Embryonic facial prominence (tissue), 1 donor: Measurements from ENCODE around the gene RTP5.
"Not testable (repeated sequence)": the region's sequence is repeated elsewhere in the genome, so short reads cannot be mapped to it uniquely, and the experiment has no call there.

ENCODE experiments used
- DNase-seq: peaks from one replicate; pipeline ENCODE4 v3.0.0-alpha.2; 2016; ENCODE audit errors: extremely low spot score

The RTP5 gene

GRCh38 chr2:241869087-241869961, at the start of gene RTP5:
Gene RTP5 (plus strand): TSS chr2:241869729. CDS start chr2:241869757, 28 bp downstream.
- DNase-seq: no peak

DNA sequence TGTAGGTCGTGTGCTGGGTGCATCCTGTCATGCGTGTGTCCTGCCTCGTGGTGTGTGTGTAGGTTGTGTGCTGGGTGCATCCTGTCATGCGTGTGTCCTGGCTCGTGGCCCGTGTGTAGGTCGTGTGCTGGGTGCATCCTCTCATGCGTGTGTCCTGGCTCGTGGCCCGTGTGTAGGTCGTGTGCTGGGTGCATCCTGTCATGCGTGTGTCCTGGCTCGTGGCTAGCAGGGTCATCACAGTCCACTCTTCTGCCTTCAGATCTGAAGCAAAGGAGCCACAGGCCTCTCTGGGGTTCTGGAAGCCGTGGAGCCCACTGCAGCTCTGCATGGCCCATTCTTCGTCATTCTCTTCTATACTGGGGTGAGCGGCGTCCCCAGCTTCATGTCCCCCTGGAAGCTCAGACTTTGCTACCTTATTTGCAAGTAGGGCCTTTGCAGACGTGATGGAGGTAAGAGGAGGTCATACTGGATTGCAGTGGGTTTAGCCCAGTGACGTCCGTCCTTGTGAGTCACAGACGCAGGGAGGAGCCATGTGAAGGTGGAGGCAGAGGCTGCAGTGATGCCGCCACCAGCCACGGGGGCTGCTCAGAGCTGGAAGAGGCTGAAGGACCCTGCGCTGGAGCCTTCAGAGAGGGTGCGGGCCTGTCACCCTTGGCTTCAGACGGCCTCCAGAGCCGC, 49.4 kb upstream of the RTP5 start:
- DNase-seq: not testable (repeated sequence)

DNA sequence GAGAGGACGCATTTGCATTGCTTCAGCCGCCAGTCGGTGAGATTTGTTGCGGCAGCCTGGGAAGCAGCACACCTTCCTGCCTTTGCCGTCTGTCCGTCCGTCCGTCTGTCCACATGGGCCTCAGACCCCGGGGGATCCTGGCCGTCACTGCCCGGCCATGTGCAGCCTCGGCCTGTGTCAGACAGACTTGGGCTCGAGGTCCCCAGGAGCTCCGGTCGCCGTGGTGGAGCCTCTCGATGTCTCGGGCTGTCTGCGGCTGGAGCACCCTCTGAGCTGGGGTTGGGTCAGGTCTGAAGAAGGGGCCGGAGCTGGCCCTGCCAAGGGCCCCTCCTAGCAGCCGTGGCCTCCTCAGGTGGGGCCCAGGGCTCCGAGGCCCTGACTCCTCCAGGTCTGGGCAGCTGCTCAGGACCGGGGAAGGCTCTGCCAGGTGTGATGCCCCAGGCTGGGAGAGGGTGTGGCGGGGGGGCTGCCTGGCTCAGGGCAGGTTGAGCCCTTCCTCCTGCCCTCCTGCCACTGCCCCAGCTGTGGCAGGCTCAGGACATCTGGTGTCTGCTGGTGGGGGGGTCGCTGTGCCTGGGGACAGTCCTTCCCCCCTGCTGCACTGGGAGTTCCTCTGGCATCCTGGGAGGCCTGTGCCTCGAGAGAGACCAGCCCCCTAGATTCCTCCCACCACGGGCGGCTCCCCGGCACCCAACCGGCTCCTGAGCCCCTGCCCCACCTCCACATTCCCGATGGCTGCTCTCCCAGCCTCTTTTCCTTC, 48.7 kb upstream of the RTP5 start:
- DNase-seq: no peak

DNA sequence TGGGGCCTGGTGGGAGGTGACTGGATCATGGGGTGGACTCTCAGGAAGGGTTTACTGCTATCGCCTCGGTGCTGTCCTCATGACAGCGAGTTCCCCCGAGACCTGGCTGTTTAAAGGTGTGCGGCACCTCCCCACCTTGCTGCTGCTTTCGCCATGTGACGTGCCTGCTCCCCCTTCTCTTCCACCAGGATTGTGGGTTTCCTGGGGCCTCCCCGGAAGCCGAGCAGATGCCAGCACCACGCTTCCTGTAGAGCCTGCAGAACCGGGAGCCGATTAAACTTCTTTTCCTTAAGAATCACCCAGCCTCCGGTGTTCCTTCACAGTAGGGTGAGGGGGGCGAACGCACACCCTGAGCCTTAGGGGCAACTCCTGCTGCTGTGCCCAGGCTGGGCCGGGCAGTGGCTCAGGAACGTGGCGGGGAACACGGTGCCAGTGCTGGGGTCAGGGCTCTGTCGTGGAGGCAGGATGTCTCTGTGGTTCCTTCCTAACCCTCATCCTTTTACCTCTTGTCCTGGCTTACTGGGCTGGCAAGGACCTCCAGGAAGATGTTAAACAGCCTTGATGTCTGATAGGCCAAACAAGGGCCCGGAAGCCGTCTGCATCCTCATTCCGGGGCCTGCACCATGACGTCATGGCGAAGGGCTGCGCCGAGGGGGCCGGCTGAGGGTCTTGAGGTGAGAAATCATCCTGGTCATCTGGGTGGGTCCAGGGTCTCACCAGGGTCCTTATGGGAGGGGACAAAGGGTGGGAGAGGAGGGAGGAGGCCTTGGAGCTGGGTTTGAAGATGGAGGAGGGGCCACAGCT, 47.9 kb upstream of the RTP5 start:
- no peak for DNase-seq

DNA sequence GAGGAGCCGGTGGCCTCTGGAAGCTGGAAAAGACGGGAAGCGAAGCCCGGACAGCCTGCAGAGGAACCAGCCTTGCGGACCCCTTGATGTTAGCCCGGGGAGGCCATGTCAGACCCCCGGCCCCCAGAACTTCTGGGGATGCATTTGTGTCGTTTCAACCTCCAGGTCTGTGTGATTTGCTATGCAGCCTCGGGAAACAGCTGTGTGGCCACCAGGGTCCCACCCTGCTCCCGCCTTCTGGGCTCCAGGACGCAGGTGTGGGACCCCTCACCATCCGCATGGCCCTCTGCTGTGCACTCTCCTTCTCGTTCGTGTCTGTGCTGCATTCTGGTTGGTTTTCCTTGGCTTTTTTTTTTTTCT, 47.3 kb upstream of the RTP5 start:
- no peak for DNase-seq

- DNase-seq: not testable (repeated sequence)
Measured at GRCh38 chr2:241823531-241824437, 45.7 kb upstream of the RTP5 start.

DNA sequence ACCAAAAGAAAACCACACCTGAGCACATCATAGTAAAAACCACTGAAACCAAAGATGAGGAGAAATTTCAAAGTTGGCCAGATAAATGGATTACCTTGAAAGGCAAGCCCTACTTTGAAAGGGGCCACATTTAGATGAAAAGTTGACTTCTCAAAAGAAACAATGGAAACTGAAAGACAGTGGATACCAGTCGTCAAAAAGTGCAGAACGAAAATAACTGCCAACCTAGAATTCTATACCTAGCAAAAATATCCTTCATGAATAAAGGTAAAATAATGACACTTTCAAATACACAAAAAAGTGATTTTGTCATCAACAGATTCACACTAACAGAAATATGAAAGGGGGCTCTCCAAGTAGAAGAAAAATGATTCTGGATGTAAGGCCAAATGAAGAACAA, 42.1 kb upstream of the RTP5 start:
- no peak for DNase-seq

DNA sequence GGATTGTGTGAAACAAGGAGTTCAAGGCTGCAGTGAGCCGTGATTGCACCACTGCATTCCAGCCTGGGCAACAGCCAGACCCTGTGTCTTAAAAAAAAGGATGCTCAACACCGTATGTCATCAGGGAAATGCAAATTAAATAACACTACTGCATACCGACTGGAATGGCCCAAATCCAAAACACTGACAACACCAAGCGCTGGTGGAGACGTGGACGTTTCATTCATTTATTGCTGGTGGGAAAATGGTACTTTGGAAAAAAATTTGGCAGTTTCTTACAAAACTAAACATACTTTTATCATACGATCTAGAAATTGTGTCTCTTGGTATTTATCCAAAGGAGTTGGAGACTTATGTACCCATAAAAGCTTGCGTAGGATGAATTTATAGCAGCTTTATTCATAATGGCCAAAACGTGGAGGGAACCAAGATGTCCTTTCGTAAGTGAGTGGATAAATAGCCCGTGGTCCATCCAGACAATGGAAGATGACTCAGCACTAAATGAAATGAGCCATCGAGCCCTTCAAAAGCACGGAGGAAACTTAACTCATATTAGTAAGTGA, 36.3 kb upstream of the RTP5 start:
- no peak for DNase-seq

GRCh38 chr2:241833756-241834526, 35.6 kb upstream of the RTP5 start:
- not testable (repeated sequence) for DNase-seq

- no peak for DNase-seq
Measured at GRCh38 chr2:241834527-241835210, 34.9 kb upstream of the RTP5 start.

DNA sequence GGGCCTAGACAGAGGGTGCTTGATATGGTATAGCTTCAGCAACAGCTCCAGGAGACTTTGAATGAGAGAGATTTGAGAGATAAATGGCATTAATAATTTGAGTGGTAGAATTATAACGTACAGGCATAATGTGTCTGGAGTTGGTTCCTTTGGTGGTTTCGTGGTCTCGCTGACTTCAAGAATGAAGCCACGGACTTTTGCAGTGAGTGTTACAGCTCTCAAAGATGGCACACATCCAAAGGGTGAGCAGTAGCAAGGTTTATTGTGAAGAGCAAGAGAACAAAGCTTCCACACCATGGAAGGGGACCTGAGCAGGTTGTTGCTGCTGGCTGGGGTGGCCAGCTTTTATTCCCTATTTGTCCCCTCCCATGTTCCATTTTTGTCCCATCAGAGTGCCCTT, 33.9 kb upstream of the RTP5 start:
- DNase-seq: no peak

DNA sequence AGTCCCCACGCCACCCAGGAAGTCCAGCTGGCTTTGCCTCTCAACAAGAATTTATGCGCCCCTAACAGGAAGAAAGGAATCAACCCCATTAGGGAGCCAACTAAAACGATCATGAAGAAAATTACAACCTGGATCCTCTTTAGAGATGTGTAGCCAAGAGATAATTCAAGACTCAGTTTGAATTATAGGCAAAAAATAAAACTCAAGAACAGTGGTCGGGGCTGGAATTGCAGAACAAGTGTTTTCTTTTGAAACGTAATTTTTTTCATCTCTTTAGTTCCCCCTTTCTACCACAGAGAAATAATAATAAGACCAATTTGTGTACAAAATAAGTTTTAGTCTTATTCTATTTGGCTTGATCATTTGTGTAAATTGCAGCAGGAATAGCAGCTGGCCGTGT, 33.2 kb upstream of the RTP5 start:
- no peak for DNase-seq

- no peak for DNase-seq
Measured at GRCh38 chr2:241837197-241837965, 32.1 kb upstream of the RTP5 start.

DNA sequence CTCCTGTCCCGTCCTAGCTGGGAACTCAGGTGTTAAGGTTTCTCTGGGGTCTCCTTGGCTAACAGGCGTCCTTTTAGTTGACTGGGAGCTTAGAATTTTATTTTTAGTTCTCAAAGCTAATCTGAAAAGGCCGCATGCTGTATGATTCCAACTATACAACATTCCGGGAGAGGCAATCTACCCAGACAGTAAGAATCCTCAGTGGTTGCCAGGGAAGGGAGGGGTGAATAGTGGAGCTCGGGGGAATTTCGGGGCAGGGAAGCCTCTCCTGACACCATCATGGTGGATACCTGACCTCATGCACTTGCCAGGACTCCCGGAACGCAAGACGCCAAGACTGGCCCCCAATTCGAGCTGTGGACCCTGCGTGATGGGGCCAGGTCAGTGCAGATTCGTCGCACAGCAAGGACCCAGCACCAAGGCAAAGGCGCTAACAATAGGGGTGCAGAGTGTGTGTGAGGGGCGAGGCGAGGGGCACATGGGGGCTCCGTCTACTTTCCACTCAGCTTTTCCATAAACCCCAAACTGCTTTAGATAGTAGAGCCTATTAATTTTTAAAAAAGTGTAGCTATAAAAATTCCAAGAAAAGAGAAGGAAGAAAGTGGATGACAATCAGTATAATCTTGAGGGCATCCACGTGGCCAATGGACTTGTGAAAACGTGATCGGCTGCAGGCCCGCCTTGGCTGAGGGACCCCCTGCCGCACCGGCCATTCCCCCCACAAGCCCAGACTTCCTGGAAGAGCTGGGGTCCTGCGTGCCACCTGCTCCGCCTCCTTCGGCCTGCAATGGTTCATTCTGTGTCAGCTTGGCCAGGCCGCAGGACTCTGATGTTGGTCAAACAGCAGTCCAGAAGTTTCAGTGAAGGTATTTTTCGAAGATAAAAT, 28.1 kb upstream of the RTP5 start:
- DNase-seq: no peak

DNA sequence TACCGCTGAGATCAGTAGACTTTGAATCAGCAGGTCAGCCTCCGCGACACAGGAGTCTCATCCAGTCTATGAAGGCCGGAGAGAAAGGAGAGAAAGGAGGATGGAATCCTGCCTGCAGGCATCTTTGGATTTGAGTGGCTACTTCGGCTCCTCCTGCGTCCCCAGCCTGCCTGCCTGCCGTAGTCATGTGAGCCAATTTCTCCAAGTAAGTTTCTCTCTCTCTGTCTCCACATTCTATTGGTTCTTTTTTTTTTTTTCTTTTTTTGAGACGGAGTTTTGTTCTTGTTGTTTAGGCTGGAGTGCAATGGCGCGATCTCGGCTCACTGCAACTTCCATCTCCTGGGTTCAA, 27.5 kb upstream of the RTP5 start:
- no peak for DNase-seq

DNA sequence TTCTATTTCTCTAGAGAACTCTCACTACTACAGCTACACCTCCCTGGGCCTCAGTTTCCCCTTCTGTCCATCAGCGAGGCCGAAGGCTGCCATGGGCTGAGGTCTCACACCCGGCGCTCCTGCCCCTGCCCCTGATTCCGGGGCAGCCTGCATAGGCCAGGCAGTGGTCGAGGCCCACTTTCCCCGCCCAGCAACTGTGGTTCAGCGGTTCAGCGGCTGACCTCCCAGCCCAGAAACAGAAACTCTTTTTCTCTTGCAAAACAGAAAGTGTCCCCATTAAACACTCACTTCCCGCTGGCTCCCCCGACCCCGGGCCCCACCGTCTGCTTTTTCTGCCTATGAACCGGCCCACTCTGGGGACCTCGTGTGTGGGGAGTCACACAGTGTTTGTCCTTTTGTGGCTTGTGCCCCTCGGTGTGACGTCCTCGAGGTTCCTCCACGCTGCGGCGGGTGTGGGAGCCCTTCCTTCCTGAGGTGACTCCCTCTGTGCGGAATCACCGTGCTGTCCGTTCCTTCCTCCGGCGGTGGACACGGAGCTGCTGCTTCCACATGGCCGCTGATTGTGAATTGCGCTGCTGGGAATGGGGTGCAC, 26.8 kb upstream of the RTP5 start:
- DNase-seq: no peak
